VCaP (cell line): ENCODE data around the gene MRPL39.

Source experiments
- H3K27ac ChIP-seq: fragments of 450-650 bp; 2 replicates; pipeline ENCODE4 v1.5.1; 2017
- CTCF ChIP-seq: fragments of 450-650 bp; conservative IDR thresholded peaks from 2 replicates; pipeline ENCODE4 v1.5.1; 2017; ENCODE audit warnings: mild to moderate bottlenecking, moderate library complexity

The MRPL39 gene

GRCh38 chr21:25608044-25608737, 910 bp upstream of the MRPL39 start:
- peak overlapping the region; percentile 79 for H3K27ac ChIP-seq
- TF ChIP-seq CTCF = peak; percentile 99

GRCh38 chr21:25589887-25590286, 17.4 kb downstream of the MRPL39 start:
- no peak for TF ChIP-seq CTCF
- no peak overlapping the region for H3K27ac ChIP-seq

DNA sequence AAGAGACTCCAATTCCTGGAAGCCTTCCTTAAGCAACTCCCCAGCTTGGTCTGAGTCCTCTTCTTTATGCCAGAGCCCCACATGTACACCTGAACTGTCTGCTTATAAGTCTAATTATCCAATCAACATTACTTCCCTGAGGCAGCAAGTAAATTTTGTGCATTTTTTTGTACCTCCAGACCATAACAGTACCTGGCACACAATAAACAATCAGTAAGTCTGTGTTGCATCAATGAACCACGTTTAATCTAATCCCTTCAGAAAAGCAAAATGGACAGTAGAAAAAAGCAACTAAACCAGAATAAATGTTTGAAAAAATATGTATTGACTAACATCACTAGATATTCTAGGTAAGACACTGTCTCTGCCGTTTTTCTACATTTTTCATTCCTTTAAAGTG, 20.5 kb downstream of the MRPL39 start:
- no peak overlapping the region for H3K27ac ChIP-seq
- no peak for TF ChIP-seq CTCF

GRCh38 chr21:25586326-25586725, 21.0 kb downstream of the MRPL39 start:
- no peak for TF ChIP-seq CTCF
- no peak overlapping the region for H3K27ac ChIP-seq

DNA sequence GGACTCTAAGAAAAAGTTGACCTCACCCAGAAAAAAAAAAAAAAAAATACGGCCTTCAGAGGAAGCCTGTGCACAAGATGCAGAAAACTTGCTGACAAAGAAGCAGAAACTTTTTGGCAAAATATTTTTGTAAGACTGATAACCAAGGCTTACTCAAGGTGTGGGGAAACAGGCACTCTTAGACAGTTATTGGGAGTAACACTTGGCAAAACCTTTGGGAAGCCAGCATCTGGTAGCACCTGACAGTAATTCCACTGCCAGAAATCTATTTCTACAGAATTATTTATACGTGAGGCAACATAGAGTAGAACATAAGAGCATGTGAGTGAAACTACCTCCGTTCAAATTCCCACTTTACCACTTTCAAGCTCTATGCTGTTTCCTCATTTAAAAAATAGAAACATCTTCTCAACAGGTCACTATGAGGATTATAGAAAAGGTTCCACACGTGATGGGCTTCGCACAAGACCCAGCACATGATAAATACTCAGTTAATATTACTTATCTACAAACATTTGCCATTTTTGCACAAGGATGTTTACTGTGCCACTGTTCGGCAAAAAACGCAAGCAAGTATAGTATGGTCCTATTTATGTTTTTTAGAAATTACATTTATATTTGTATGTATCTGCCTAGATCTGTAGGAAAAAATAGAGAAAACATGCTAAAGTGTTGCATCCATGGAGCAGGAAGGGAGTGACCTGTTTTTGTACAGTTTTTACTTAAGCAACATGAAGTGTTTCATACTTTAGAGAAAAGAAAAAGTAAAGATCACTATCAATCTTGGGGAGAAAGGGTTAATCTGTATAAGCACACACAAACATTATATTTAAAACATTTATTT, 22.2 kb downstream of the MRPL39 start:
- H3K27ac ChIP-seq = no peak overlapping the region
- no peak for TF ChIP-seq CTCF

DNA sequence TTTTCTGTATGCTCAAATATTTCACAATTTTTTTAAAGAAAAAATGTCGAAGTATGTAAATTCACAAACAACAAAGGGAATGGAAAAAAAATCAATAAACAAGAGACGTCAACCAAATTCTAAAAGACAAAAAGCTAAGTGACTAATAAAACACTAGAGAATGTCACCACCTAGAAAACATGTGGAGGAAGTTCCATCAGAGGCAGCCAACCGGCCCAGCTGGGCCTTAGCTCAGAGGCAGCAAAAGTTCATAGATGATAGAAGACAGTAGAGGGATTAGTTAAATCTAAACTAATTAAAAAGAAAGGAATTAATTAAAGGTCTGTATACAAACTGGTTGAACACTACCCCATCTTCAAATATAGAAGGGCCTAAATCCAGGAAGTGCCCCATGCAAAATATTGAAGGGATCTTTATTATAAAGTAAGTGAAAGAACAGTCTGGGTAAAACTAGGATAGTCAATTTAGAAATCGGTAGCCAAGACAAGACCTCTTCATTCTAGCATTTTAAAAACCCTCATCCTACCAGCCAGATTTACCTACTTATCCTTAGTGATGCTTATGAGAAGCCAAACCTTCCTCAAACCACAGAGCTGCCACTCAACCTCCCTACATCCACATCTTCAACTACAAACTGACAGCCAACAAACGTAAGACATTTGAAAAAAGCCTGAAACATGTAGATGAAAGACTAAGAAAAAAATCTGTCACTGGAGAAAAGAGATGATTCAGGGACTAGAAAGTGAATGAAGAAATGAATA, 23.7 kb downstream of the MRPL39 start:
- TF ChIP-seq CTCF = no peak
- H3K27ac ChIP-seq = no peak overlapping the region

GRCh38 chr21:25582888-25583287, 24.4 kb downstream of the MRPL39 start:
- no peak overlapping the region for H3K27ac ChIP-seq
- TF ChIP-seq CTCF = no peak
